B cell (primary cell): Measurements from ENCODE around the gene OTULIN.

Experiments
- CTCF ChIP-seq: fragments of 200-600 bp; IDR thresholded peaks from one replicate; pipeline ENCODE4 v1.8.0; 2022; ENCODE audit warnings: antibody characterized with exemption, mild to moderate bottlenecking
- EZH2 ChIP-seq: IDR thresholded peaks from 2 replicates; pipeline ENCODE4 v1.6.1; 2012; ENCODE audit warnings: borderline replicate concordance, low read depth, mild to moderate bottlenecking, moderate library complexity, low read length; ENCODE audit not compliant: insufficient read depth, poor library complexity, severe bottlenecking

- TF ChIP-seq CTCF (no peak), EZH2 (no peak)
Observed at GRCh38 chr5:14644623-14645237, 19.8 kb upstream of the OTULIN start.
